Skin of body (tissue), 2 donors: ENCODE measurements around the gene GPC1. TPM values are rescaled to one million over a fixed set of nuclear protein-coding genes. Genes with fewer than 3 reads are reported as not detected.

Experiments
- DNase-seq: peaks from one replicate; lab custom pipeline; 2025; lab: John Stamatoyannopoulos, UW
- total RNA-seq: library from RNA; depleted of rRNA; stranded (reverse); fragments of >200 nt; gene quantifications from one replicate; pipeline ENCODE4 v1.2.3, GENCODE V29; 2014

GPC1 gene
- total RNA-seq, 1 donor from 2014 or later: 25.4 TPM

- no peak for DNase-seq
Observed at GRCh38 chr2:240499309-240500301, 64.1 kb downstream of the GPC1 start.

- DNase-seq: no peak
Observed at GRCh38 chr2:240500561-240501423, 65.3 kb downstream of the GPC1 start.

DNA sequence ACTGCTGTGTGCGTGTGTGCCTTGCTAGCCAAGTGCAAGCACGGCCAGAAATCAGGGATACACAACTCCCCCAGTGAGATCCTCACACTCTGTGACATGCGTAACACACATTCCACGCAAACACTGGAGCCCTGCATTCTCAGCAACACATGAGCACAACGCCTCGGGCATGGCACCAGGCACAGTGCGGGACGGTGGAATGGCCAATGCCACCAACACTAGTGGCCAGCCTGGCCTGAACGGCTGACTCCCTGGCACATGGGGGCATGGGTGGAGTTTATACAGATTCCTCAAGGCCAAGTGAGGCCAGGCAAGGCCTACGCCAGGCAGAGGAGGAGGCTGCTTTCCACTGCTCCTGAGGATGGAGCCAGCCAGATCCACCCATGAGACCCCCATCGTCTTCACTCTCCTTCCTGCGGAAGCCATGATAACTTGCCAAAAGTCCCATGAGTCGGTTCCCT is 66.1 kb downstream of the GPC1 start:
- no peak for DNase-seq

DNA sequence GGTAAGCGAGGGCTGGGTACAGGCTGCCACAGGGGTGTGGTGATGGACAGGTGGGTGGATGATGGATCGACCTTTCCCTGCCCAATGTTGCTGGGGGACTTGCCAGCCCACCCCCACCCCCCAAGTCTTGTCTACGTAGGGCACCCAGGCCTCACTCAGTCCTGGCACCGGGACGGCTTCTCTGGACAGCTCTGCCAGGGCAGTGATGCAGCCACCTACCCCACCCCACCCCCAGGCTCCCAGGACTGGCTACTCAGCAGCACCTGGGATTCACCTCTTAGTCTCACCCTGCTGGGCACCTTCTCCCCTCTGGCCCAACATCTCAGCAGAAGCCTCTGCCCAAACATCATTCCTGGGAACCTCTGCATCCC is 66.6 kb downstream of the GPC1 start:
- no peak for DNase-seq

GRCh38 chr2:240502430-240503121 is 67.1 kb downstream of the GPC1 start:
- DNase-seq: no peak

DNA sequence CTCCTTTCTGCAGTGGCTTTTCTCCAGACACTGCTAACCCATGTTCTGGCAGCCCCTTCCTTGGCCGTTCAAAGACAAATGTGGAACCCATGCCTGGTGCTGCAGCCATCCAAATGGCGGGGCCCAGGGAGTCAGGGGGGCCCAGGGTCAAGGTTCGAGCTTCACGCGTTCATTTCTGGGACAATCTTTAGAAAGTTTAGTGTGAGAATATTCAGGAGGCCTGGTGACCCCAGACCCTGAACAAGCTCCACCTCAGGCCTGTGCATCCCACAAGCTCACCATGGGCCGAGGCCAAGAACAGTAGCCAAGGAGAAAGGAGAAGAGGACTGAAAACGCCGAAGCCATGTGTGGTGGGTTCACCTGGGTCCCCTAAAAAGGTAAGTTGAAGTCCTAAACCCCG is 67.9 kb downstream of the GPC1 start:
- no peak for DNase-seq

- DNase-seq: no peak
Observed at GRCh38 chr2:240503848-240504247, 68.4 kb downstream of the GPC1 start.

GRCh38 chr2:240505910-240506309 is 70.4 kb downstream of the GPC1 start:
- DNase-seq: no peak

DNA sequence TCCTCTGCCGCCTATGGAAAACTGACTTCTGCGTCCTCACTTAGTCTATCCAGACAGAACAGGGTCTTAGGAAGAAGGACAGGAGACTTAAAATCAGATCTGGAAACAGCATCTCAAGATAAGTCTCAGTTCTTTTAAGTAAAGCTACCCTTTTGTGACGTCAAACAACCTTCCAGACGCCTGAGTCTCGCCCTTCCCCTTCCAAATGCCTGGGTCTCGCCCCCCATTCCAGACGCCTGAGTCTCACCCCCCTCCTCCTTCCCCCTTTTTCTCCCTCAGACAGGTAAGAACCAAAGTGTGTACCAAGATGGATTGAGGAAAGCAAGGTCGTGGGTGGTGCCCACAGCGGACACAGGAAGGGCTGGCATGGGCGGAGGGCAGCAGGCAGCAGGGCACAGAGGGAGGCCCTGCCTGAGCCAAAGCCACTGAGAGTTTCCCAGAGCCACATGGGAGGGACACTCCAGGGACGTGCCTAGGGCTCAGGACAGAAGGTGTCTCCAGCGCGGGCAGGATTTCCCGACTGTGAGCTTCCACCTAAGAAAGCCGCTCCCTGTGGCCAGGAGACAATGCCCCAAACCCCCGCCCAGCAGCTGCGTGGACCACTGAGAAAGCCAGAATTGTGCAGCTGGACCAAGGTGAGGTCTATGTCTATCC is 71.1 kb downstream of the GPC1 start:
- no peak for DNase-seq

GRCh38 chr2:240507060-240507777 is 71.8 kb downstream of the GPC1 start:
- no peak for DNase-seq

DNA sequence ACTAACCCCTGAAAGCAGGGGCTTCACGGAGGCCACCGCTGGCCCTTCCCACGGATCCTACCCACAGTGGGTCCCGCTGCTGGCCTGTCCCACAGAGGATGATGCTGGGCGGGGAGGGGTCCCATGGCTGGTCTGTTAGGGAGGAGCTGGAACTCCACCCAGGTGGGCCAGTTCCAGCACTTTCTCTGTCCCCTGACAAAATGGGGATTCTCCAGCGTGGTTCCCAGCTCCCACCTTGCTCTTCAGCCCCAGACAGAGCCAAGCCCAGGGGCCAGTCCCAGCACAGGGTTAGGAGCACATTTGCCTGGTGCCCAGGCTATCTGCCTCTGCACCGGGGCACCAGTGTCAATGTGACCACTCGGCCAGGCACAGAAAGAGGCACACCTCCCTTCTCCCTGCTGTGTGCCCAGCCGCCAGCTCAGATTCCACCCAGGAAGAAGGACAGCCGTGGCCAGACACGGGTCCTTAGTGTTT is 72.4 kb downstream of the GPC1 start:
- DNase-seq: no peak

DNA sequence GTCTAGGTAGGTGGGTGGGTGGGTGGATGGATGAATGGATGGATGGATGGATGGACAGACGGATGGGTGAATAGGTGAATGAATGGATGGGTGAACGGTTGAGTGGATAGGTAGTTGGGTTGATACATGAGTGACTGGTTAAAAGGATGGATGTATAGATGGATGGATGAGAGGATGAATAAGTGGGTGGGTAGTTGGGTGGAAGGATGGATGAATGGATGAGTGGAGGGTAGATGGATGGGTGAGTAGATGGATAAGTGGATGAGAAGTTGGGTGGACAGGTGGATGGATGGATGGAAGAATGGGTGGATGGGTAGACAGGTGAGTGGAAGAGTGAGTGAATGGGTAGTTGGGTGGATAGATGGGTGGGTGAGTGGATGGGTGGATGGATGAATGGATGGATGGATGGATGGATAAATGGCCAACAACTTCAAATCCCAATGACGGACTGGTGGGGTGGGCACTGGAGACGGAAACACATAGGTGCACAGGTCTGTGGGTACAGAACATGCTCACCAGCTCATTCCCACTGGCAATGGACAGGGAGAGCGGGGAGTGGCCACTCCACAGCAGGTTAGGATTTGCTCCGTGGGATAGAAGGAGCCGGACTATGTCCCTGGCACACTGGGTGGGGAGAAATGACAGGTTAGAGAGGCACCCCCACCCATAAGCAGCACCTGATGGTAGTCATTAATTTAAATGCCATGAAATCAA is 73.5 kb downstream of the GPC1 start:
- DNase-seq: no peak

GRCh38 chr2:240509667-240510512 is 74.4 kb downstream of the GPC1 start:
- no peak for DNase-seq

DNA sequence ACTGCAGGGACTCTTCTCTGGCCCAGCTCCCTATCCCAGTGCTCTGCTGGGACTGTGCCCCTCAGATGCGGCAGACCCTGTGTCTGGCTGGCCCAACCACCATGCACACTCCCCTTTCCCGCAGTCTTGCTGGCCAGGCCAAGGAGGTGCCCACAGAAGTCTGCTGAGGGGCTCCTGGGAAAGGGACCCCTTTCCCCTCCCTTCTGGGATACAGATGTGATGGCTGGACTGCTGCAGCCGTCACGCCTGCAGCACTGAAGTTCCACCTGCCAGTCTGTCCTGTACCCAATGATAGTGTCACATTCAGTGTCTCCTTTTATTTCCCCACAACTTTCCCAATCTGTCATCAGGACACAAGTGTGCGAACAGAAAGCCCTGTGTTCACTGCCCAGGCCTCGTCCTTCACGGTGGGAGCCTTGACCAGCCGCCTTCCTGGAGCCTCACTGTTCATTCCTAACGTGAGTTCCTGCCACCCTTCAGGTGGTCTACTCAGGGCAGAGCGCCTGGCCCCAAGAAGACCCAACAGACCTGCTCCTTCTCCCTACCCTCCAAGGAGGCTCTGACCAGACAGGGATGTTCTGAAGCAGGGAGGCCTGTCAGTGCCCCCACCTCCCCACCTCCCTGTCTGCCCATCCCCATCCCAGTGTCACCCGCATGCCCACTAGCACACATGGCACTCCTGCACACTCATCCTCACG is 75.2 kb downstream of the GPC1 start:
- DNase-seq: no peak

- no peak for DNase-seq
Observed at GRCh38 chr2:240511351-240512108, 76.1 kb downstream of the GPC1 start.

DNA sequence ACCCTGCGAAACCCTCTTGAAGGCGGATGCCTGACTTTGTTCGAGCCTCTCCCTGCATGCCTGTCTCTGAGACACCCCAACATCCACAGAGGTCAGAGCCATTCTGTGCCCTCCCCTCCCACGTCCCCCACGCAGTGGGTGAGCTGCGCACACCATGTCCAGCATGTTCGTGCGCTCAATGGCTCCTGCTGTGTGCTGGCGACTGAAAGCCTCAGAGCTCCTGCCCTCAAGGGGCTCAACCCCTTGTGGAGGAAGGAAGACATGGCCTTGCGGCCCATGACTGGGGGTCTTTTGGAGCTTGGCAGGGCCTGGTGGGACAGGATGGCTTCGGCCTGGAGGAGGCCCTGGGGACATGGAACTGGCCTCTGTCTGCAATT is 76.6 kb downstream of the GPC1 start:
- no peak for DNase-seq
